ENCODE measurements around the gene DOK1. TPM values are rescaled to one million over a fixed set of nuclear protein-coding genes. Genes with fewer than 3 reads are reported as not detected.

The DOK1 gene
- 62.1 and 66.8 TPM in 2 replicates for total RNA-seq (2014; rRNA removed; shearing (Covaris generic))
- polyA plus RNA-seq (2015; cell fraction: cytosol; rRNA removed), result 82.6 and 85.9 TPM in 2 replicates
- 102 and 123 TPM in 2 replicates for polyA plus RNA-seq (2015; cell fraction: nucleus; rRNA removed)

GRCh38 chr2:74553892-74554819 is at the start of gene DOK1, which contains the start of gene LOXL3:
DOK1 (plus strand) TSS chr2:74554720; CDS start chr2:74554755, 35 bp downstream.
LOXL3 (minus strand) TSS chr2:74553942; CDS start chr2:74552634, 1,308 bp downstream.
- DNase-seq (ENCODE audit: low read depth), result peak; percentile 81

GRCh38 chr2:74505448-74506246 is 48.9 kb upstream of the DOK1 start:
- DNase-seq (ENCODE audit: low read depth), result no peak

- DNase-seq (ENCODE audit: low read depth), result peak; percentile 96
Observed at GRCh38 chr2:74507145-74507925, 47.2 kb upstream of the DOK1 start, which contains the start of gene PCGF1. PCGF1 (minus strand) TSS chr2:74507695; CDS start chr2:74507668, 27 bp downstream.

- no peak for DNase-seq (ENCODE audit: low read depth)
Observed at GRCh38 chr2:74507926-74508520, 46.5 kb upstream of the DOK1 start.

- DNase-seq (ENCODE audit: low read depth), result no peak
Observed at GRCh38 chr2:74510272-74510671, 44.2 kb upstream of the DOK1 start.

GRCh38 chr2:74511104-74511989 is 43.2 kb upstream of the DOK1 start:
- peak; percentile 36 for DNase-seq (ENCODE audit: low read depth)

GRCh38 chr2:74512744-74513604 is 41.5 kb upstream of the DOK1 start:
- DNase-seq (ENCODE audit: low read depth), result no peak

GRCh38 chr2:74513605-74514367 is 40.7 kb upstream of the DOK1 start:
- no peak for DNase-seq (ENCODE audit: low read depth)

GRCh38 chr2:74514368-74515270 is 39.9 kb upstream of the DOK1 start, which contains the start of gene TLX2:
TLX2 (plus strand) TSS chr2:74514450; CDS start chr2:74514807, 357 bp downstream.
- no peak for DNase-seq (ENCODE audit: low read depth)

- DNase-seq (ENCODE audit: low read depth), result no peak
Observed at GRCh38 chr2:74515271-74515980, 39.1 kb upstream of the DOK1 start.

GRCh38 chr2:74515981-74516633 is 38.4 kb upstream of the DOK1 start:
- no peak for DNase-seq (ENCODE audit: low read depth)

- no peak for DNase-seq (ENCODE audit: low read depth)
Observed at GRCh38 chr2:74516650-74517049, 37.9 kb upstream of the DOK1 start.

- no peak for DNase-seq (ENCODE audit: low read depth)
Observed at GRCh38 chr2:74522516-74522915, 32.0 kb upstream of the DOK1 start.

GRCh38 chr2:74524005-74524404 is 30.5 kb upstream of the DOK1 start:
- no peak for DNase-seq (ENCODE audit: low read depth)
